ENCODE data around the gene BLTP3A.
"Not testable (repeated sequence)": the region's sequence is repeated elsewhere in the genome, so short reads cannot be mapped to it uniquely, and the experiment has no call there.

DNA sequence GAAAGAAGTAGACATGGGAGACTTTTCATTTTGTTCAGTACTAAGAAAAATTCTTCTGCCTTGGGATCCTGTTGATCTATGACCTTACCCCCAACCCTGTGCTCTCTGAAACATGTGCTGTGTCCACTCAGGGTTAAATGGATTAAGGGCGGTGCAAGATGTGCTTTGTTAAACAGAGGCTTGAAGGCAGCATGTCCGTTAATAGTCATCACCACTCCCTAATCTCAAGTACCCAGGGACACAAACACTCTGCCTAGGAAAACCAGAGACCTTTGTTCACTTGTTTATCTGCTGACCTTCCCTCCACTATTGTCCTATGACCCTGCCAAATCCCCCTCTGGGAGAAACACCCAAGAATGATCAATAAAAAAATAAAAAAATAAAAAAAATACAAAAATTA lies 4.7 kb upstream of the BLTP3A start:
- TF ChIP-seq, protein P1, sequence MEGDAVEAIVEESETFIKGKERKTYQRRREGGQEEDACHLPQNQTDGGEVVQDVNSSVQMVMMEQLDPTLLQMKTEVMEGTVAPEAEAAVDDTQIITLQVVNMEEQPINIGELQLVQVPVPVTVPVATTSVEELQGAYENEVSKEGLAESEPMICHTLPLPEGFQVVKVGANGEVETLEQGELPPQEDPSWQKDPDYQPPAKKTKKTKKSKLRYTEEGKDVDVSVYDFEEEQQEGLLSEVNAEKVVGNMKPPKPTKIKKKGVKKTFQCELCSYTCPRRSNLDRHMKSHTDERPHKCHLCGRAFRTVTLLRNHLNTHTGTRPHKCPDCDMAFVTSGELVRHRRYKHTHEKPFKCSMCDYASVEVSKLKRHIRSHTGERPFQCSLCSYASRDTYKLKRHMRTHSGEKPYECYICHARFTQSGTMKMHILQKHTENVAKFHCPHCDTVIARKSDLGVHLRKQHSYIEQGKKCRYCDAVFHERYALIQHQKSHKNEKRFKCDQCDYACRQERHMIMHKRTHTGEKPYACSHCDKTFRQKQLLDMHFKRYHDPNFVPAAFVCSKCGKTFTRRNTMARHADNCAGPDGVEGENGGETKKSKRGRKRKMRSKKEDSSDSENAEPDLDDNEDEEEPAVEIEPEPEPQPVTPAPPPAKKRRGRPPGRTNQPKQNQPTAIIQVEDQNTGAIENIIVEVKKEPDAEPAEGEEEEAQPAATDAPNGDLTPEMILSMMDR (conservative IDR thresholded peaks at IDR 0.05): not testable (repeated sequence)
- not testable (repeated sequence) for TF ChIP-seq ZFX (IDR thresholded peaks at IDR 0.05)
